ENCODE data around the gene NACA. TPM values are rescaled to one million over a fixed set of nuclear protein-coding genes. Genes with fewer than 3 reads are reported as not detected.
A peak's percentile ranks its signal among the peaks of the same experiment; 100 is the strongest.
"Not testable (repeated sequence)": the region's sequence is repeated elsewhere in the genome, so short reads cannot be mapped to it uniquely, and the experiment has no call there.

Gene NACA
- total RNA-seq, 1 experiment from 2014 or later: 2,376 TPM

DNA sequence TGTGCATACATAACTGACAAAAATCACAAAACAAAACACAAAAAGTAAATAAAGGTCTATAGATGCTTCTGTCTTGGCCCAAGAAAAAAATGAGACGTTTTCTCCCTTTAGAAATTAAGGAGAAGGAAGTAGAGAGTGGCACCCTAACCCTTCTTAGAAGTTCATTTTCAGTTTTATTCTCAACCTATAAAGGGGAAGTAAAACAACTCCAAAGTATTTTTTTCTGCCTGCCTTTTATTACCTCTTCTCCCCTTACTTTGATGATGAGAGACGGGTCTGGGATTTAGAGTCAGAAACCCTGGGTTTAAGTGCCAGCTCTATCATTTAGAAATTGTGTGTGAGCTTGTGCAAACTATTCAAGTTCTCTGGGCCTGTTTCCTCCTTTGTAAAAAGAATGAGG is 24.3 kb upstream of the NACA start:
- in situ Hi-C loops (cut with HindIII; ENCODE audit: low pct_unique_long_range_greater_than_20kb, low sequenced_read_pairs): no loop called here

DNA sequence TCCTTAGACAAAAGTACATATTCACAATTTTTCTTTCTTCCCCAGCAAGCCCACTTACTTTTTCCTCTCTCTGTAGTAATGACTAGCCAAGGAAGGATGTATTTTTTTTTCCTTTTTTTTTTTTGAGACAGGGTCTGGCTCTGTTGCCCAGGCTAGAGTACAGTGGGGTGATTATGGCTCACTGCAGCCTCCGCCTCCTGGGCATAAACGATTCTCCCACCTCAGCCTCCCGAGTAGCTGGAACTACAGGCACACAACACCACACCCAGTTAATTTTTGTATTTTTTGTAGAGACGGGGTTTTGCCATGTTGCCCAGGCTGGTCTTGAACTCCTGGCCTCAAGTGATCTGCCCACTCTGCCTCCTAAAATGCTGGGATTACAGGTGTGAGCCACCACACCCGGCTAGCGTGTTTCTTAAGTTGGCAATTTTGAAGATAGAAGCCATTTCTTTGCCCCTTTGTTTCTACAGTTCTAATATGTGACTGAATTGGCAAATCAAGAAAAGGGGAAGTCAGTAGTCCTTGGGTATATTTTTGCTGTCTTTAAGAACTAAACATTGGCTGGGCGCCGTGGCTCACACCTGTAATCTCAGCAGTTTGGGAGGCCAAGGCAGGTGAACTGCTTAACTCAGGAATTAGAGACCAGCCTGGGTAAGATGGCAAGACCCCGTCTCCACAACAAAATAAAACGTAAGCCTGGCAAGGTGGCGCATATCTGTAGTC is 3.2 kb upstream of the NACA start:
- no peak for DNase-seq (ENCODE audit: low read depth, low spot score)
- in situ Hi-C loops (cut with HindIII; ENCODE audit: low pct_unique_long_range_greater_than_20kb, low sequenced_read_pairs): no loop called here

More for the DNA sequence above, 24.3 kb upstream of the NACA start:
- DNase-seq (ENCODE audit: low read depth, low spot score): no peak

DNA sequence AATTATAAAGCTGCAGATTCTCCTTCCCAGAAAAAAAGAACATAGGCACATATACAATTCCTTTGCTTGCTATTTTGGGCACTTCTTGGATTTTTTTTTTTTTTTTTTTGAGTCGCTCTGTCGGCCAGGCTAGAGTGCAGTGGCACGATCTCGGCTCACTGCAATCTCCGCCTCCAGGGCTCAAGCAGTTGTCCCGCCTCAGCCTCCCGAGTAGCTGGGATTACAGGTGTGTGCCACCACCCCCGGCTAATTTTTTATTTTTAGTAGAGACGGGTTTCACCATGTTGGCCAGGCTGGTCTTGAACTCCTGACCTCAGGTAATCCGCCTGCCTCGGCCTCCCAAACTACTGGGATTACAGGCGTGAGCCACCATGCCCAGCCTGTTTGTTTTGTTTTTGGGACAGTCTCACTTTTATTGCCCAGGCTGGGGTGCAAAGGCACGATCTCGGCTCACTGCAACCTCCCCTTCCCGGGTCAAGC is 1.1 kb upstream of the NACA start:
- in situ Hi-C loops (cut with HindIII; ENCODE audit: low pct_unique_long_range_greater_than_20kb, low sequenced_read_pairs); DNase-seq (ENCODE audit: low read depth, low spot score): not testable (repeated sequence)

DNA sequence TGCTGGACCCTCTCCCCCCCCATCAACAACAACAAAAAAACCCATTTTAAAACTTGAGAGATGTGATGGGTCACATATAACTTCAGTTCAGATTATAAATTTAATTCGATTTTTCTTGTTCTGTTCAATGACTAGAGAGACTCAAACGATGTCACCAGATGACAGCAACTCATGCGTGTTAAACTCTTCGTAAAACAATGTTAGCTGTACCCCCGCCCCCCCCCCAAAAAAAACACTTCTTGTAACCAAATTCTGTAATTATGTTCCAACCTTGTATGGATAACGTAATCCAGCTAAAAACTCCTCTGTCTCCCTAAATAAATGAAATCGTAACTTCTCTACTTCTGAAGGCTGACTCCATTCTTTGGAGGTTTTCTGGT is 614 bp upstream of the NACA start:
- in situ Hi-C loops (cut with HindIII; ENCODE audit: low pct_unique_long_range_greater_than_20kb, low sequenced_read_pairs): no loop called here
- no peak for DNase-seq (ENCODE audit: low read depth, low spot score)

DNA sequence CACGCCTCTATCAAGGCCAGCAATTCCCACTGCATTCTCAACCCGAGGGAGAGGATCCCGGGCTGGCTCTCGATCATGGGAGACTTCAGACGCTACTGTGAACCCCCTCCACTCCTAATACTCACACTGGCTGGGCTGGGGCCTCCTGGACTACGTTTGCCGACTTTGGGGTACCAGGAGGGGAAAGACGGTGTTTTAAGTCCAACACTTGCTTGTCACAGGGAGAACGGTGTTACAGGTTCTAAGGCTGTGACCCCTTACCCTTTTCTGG is 463 bp downstream of the NACA start:
- in situ Hi-C loops (cut with HindIII; ENCODE audit: low pct_unique_long_range_greater_than_20kb, low sequenced_read_pairs): no loop called here
- no peak for DNase-seq (ENCODE audit: low read depth, low spot score)

DNA sequence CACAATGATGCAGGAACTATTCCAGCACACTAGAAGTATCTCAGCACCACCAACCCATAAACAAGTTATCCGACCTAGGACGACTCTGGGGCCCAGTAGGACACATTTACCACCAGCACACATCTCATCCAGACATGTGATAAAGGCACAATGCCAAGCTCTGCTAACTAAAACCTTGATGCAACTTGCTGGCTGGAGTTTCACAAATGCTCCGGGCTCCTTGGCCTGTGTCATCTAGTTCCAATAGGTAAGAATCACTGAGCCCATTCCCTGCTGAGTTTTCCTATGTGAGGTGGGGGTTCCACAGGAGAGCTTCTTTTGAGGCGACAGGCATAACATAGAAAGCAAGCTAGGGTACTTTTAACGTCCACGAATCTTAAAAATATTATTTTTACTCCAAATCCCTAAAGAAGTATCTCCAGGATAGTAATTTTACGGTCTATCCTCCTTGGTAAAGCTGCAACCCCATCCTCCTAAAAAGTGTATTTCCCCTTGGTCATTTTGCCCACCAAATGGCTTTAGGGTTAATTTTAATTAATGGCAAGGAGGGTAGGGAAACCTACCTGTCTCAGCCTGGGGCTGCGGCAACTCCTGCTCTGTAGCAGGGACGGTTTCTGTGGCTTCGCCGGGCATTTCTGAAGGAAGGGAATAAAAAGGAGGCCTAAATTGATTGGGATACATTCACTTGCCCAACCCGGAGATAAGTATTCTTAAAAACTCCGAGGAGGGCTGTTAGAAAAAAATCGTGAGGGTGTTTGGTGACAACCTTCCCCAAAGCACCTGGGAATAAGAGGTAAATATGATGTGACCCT is 1.0 kb downstream of the NACA start:
- in situ Hi-C loops (cut with HindIII; ENCODE audit: low pct_unique_long_range_greater_than_20kb, low sequenced_read_pairs): no loop called here
- peak; percentile 64 for DNase-seq (ENCODE audit: low read depth, low spot score)

DNA sequence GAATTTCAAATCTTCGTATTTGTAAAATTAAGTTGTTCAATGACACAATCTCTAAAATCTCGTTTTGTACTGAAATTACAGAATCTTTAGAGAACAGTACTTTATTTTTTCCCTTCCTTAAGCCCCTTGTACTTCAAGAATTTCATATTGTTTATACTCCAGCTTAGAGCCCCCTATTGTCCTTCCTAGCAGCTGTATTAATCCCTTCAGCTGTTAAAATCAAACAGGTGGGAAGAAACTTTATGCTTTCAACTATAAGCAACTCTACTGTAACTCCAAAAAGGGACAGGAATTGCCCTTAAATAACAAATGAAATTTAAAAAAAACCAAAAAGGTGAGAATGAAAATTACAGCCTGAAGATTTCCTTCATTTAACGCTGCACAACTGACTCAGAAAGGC is 1.7 kb downstream of the NACA start:
- in situ Hi-C loops (cut with HindIII; ENCODE audit: low pct_unique_long_range_greater_than_20kb, low sequenced_read_pairs): no loop called here
- DNase-seq (ENCODE audit: low read depth, low spot score): no peak

DNA sequence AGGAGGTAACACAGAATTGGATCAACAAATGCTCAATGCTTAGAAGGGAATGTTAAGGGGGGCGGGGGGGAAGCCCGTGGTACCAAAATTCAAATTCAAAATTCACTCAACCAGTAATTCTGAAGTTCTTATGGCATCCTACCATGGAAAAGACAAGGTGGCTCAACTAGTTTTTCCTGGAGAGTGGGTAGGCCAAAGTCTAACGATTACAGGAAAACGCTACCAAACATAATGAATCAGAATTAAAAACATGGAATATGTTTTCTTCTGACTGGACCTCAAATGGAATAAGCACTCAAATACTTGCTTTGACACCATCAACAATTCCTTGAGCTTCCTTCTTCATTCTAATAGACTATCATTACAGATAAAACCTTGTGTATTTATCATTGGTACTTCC is 2.3 kb downstream of the NACA start:
- in situ Hi-C loops (cut with HindIII; ENCODE audit: low pct_unique_long_range_greater_than_20kb, low sequenced_read_pairs): no loop called here

DNA sequence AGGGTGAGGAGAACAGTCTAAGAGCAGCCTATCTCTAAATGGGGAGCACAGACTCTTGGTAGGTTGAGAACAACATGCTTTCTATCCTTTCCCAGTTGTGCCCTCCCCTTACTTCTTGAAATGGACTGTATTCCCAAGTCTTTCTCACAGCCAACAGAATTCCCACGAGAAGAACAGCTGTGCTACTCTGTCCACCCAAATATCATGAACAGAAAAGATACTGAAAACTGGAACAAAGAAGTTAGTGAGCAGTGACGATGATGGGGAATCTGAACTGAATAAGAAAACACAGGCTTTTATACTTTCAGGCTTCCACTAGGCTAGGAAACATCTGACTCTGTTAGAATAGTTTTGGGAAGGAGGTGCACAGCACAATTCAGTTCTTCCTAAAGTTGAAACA is 3.4 kb downstream of the NACA start:
- peak; percentile 41 for DNase-seq (ENCODE audit: low read depth, low spot score)
- in situ Hi-C loops (cut with HindIII; ENCODE audit: low pct_unique_long_range_greater_than_20kb, low sequenced_read_pairs): no loop called here

More for the DNA sequence above, 2.3 kb downstream of the NACA start:
- DNase-seq (ENCODE audit: low read depth, low spot score): no peak

DNA sequence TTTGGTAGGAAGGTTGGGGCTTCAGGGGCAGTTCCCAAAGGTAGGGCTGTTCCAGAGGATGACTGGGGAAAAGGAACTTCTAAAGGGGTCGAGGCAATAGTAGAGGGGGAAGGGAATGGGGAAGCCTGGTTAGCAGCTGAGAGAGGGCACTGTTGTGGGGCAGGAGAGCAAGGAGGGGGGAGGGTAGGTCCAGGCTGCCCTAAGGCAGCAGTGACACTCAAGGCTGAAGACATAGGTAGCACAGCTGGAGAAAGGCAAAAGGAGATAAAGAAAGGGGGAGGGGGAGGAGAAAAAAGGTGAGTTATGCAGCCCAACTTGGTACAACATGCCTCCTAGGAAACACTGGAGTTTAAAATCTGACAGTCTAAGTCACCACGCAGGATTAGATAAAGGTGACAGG is 3.9 kb downstream of the NACA start:
- in situ Hi-C loops (cut with HindIII; ENCODE audit: low pct_unique_long_range_greater_than_20kb, low sequenced_read_pairs): no loop called here
- no peak for DNase-seq (ENCODE audit: low read depth, low spot score)

DNA sequence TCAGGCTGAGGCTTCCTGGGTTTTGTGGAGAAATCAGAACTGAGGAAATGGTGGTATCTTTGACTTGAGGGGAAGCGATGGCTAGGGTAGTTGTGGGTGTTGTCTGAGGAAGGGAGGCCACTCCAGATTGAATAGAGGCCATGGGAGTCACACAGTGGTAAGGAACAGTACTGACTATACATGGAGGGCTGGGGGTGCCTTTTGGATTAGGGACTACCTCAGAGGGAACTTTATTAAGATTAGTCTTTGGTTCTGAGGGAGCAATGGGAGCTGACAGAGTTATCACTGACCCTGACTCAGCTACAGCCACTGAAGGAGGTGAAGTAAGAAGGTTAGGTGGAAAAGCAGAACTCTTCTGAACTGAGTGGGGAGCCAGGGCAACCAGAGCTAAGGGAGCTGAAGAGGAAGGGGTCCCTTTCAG is 4.4 kb downstream of the NACA start:
- in situ Hi-C loops (cut with HindIII; ENCODE audit: low pct_unique_long_range_greater_than_20kb, low sequenced_read_pairs): no loop called here
- DNase-seq (ENCODE audit: low read depth, low spot score): no peak

DNA sequence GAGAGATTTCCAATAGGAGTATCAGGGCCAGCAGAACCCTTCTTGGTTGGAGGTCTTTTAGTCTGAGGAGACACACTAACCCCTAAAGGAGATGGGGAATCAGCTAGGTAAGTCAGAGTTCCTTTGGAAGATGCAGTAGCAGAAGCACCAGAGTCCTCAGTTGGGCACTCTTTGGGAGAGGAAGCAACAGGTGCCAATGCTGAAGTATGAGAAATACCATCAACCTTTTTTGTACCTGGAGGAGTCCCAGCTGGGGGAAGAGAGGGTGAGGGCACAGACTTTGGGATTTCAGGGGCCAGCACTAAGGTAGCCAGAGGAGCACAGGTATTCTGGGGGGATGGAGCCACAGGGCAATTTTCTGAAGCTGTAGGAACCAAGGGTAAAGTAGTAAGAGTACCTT is 6.0 kb downstream of the NACA start:
- in situ Hi-C loops (cut with HindIII; ENCODE audit: low pct_unique_long_range_greater_than_20kb, low sequenced_read_pairs): no loop called here

DNA sequence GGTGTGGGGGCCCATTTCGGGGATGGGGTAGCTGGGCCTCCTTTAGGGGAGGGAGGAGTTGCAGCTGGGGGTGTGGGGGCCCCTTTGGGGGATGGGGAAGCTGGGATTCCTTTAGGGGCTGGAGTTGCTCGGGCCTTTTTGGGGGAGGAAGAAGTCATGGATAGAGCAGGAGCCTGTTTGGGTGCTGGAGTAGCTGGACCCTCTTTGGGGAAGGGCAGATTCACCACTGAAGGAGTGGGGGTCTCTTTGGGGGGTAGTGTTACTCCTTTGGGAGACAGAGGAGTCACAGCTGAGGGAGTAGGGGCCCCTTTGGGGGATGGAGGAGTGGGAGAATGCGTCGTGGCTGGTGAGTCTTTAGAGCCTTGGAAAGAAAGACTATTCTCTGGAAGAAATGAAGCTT is 6.5 kb downstream of the NACA start:
- DNase-seq (ENCODE audit: low read depth, low spot score): no peak
- in situ Hi-C loops (cut with HindIII; ENCODE audit: low pct_unique_long_range_greater_than_20kb, low sequenced_read_pairs): no loop called here

More for the DNA sequence above, 6.0 kb downstream of the NACA start:
- no peak for DNase-seq (ENCODE audit: low read depth, low spot score)

DNA sequence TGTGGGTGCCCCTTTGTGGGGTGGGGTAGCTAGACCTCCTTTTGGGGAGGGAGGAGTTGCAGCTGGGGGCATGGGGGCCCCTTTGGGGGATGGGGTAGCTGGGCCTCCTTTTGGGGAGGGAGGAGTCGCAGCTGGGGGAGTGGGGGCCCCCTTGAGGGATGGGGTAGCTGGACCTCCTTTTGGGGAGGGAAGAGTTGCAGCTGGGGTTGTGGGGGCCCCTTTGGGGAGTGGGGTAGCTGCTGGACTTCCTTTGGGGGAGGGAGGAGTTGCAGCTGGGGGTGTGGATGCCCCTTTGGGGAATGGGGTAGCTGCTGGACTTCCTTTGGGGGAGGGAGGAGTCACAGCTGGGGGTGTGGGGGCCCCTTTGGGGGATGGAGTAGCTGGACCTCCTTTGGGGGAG is 7.0 kb downstream of the NACA start:
- in situ Hi-C loops (cut with HindIII; ENCODE audit: low pct_unique_long_range_greater_than_20kb, low sequenced_read_pairs): no loop called here
- no peak for DNase-seq (ENCODE audit: low read depth, low spot score)

DNA sequence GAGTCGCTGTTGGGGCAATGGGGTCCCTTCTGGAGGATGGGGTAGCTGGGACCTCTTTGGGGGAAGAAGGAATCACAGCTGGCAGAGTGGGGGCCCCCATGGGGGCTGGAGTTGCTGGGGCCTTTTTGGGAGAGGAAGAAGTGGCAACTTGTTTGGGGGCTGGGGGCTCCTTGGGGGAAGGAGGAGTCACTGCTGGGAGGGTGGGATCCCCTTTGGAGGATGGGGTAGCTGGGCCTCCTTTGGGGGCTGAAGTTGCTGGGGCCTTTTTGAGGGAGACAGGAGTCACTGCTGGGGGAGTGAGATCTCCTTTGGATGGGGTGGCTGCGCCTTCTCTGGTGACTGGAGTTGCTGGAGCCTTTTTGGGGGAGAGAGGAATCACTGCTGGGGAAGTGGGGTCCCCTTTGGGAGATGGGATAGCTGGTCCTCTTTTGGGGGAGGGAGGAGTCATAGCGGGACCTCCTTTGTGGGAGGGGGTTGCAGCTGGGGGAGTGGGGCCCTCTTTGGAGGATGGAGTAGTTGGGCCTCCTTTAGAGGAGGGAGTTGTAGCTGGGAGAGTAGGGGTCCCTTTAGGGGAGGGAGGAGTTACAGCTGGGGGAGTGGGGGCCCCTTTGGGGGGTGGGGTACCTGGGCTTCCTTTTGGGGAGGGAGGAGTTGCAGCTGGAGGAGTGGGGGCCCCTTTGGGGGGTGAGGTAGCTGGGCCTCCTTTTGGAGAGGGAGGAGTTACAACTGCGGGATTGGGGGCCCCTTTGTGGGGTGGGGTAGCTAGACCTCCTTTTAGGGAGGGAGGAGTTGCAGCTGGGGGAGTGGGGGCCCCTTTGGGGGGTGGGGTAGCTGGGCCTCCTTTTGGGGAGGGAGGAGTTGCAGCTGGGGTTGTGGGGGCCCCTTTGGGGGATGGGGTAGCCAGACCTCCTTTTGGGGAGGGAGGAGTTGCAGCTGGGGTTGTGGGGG is 7.9 kb downstream of the NACA start:
- in situ Hi-C loops (cut with HindIII; ENCODE audit: low pct_unique_long_range_greater_than_20kb, low sequenced_read_pairs): no loop called here
- no peak for DNase-seq (ENCODE audit: low read depth, low spot score)

DNA sequence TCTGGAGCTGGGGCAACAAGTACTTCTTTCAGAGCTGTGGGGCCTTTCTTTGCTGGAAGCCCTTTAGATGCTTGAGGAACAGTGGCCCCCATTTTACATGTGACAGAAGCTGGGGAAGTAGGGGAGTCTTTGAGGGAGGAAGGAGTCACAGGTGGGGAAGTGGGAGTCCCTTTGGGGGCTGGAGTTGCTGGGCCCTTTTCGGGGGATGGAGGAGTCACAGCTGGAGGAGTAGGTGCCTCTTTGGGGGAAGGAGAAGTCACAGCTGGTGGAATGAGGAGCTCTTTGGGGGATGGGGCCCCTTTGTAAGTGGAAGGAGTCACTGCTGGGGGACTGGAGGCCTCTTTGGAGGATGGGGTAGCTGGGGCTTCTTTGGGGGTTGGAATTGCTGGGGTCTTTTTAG is 8.6 kb downstream of the NACA start:
- in situ Hi-C loops (cut with HindIII; ENCODE audit: low pct_unique_long_range_greater_than_20kb, low sequenced_read_pairs): no loop called here
- no peak for DNase-seq (ENCODE audit: low read depth, low spot score)

DNA sequence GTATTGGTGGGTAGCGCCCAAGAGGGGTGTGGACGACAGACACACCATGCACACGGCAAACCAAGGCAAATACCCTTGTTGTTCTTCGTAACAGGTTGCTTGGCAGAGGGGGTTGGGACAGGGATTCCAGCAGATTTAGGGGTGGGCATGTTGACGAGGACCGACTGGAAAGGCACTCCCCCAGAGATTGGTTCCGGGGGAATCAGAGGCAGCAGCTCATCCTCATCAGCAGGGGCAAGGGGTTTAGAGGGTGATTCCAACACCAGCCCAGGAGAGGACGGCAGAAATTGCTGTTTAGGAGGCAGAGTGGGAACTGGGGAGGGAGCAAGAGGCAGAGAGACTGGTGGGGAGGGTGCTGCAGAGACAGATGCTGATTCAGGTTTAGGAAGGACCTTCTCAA is 9.3 kb downstream of the NACA start:
- in situ Hi-C loops (cut with HindIII; ENCODE audit: low pct_unique_long_range_greater_than_20kb, low sequenced_read_pairs): no loop called here

DNA sequence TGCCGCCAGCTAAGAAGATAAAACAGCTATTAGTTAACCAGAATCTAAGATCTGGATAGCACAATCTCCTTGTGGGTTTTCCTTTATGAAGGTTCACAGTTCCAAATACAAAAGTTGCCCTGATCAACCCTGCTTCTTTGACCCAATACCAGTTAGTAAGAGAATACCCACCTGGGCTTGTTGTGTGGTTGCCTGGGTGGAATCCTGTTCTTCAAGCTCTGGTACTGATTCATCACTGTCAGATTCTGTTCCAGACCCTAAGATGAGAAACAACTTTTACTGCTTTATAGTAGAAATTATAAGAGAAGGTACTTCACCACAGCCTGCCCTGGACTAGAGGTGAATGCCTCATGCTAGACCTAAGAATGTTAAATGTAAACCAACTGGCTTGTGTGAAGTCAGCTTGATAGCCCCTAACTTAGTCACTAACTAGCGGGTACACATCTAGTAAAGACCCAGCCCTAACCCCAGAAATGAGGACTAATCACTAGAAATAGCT is 10.6 kb downstream of the NACA start:
- DNase-seq (ENCODE audit: low read depth, low spot score): no peak
- in situ Hi-C loops (cut with HindIII; ENCODE audit: low pct_unique_long_range_greater_than_20kb, low sequenced_read_pairs): no loop called here

More for the DNA sequence above, 9.3 kb downstream of the NACA start:
- no peak for DNase-seq (ENCODE audit: low read depth, low spot score)
